ENCODE data around the gene ARHGEF16. TPM values are rescaled to one million over a fixed set of nuclear protein-coding genes. Genes with fewer than 3 reads are reported as not detected.
A peak's percentile ranks its signal among the peaks of the same experiment; 100 is the strongest.

The ARHGEF16 gene
- total and polyA plus RNA-seq, 10 donors = 0.23 to 1.6 (median 0.84) TPM

GRCh38 chr1:3488432-3488831 is 34.0 kb downstream of the ARHGEF16 start:
- Histone ChIP-seq H3K4me1 (peaks cover 0 to 18% (median 12%) of the 10 kb centered on the region in 6 donors), H3K4me3 (no peak overlapping the region), H3K9me3 (peaks cover 0 to 18% (median 12%) of the 10 kb centered on the region in 8 donors), H3K27me3 (replicated peaks in 1 of 7) (peaks cover 0 to 15% (median 0%) of the 10 kb centered on the region in 7 donors), H3K36me3 (peaks cover 0 to 18% (median 0%) of the 10 kb centered on the region in 6 donors), H3K27ac (no peak overlapping the region)
- no peak for DNase-seq
- 90 to 95% (median 93%) methylated on average over 4 of the region's 4 CpGs for WGBS, 5 donors
- intact Hi-C loops (cut with DNase I; ENCODE audit: low total_unique reads) = loop anchor here (5.0 kb wide), 1 partner anchor 36 kb away; the partner anchor contains the start of gene ARHGEF16
- TF ChIP-seq POLR2A (IDR thresholded peaks at IDR 0.05) = no peak
- TF ChIP-seq CTCF (IDR thresholded peaks at IDR 0.05 in 8 of 11, conservative IDR thresholded peaks at IDR 0.05 in 3 of 11) = no peak
- no peak for TF ChIP-seq POLR2AphosphoS5 (IDR thresholded peaks at IDR 0.05)

DNA sequence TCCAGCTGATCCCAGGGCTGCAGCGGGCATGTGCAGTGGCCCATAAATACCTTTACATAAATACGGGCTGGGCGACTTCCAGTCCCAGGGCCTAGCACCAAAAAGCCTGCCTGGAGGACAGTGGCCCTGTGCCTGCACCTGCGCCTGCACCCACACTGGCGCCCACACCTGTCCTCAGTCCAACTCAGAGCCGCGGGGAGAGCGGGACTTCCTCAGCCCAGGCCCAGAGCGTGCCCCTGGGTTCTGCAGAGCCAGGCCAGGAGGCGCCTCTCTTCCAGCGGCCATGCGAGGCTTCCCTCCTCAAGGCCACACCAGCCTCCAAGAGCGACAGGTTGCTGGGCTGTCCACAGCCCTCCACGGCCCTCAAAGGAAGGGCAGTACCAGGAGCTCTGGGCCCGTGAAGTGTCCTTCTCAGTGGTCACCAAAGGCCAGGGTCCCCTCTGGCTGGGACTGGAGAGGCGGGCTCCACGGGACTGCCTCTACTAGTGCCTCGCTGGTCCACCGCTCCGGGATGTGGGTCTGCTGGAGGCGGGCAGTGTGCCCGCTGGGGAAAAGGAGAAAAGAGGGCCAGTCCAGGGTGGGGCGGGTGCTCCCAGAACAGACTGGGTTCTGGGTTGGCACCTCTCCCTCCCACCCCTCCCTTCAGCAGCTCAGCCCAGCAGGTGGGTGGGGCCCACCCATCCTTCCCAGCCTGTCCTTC is 35.7 kb downstream of the ARHGEF16 start:
- WGBS, 5 donors = 90 to 95% (median 94%) methylated on average over 13 to 23 of the region's 23 CpGs
- Histone ChIP-seq H3K27me3 (replicated peaks in 1 of 7) (no peaks in the 10 kb centered on the region), H3K27ac (no peak overlapping the region), H3K4me1 (peaks cover 0 to 13% (median 12%) of the 10 kb centered on the region in 6 donors), H3K9me3 (peaks cover 0 to 18% (median 12%) of the 10 kb centered on the region in 8 donors), H3K36me3 (peaks cover 0 to 28% (median 0%) of the 10 kb centered on the region in 6 donors), H3K4me3 (no peak overlapping the region)
- TF ChIP-seq POLR2A (IDR thresholded peaks at IDR 0.05) (no peak), POLR2AphosphoS5 (IDR thresholded peaks at IDR 0.05) (peak in 1 of 3 donors; percentile 22), CTCF (IDR thresholded peaks at IDR 0.05 in 8 of 11, conservative IDR thresholded peaks at IDR 0.05 in 3 of 11) (peak in 1 of 11 experiments; percentile 14)
- intact Hi-C loops (cut with DNase I; ENCODE audit: low total_unique reads) = loop anchor here (2.0 kb wide), 1 partner anchor 129 kb away; no protein-coding TSS in a partner anchor
- DNase-seq = no peak

GRCh38 chr1:3491291-3492246 is 37.1 kb downstream of the ARHGEF16 start:
- Histone ChIP-seq H3K9me3 (peaks cover 0 to 18% (median 12%) of the 10 kb centered on the region in 8 donors), H3K4me1 (peaks cover 0 to 13% (median 12%) of the 10 kb centered on the region in 6 donors), H3K4me3 (peak overlapping the region in 3 of 8 donors; percentile 14 to 58 (median 19)), H3K27ac (no peak overlapping the region), H3K36me3 (peaks cover 0 to 32% (median 0%) of the 10 kb centered on the region in 6 donors), H3K27me3 (replicated peaks in 1 of 7) (no peaks in the 10 kb centered on the region)
- peak; percentile 95 for DNase-seq
- intact Hi-C loops (cut with DNase I; ENCODE audit: low total_unique reads) = loop anchor here (2.0 kb wide), 1 partner anchor 127 kb away; no protein-coding TSS in a partner anchor
- TF ChIP-seq CTCF (IDR thresholded peaks at IDR 0.05 in 8 of 11, conservative IDR thresholded peaks at IDR 0.05 in 3 of 11) (peak; percentile 95 to 100 (median 100)), POLR2AphosphoS5 (IDR thresholded peaks at IDR 0.05) (peak in 1 of 3 donors; percentile 58), POLR2A (IDR thresholded peaks at IDR 0.05) (no peak)
- WGBS, 5 donors = 36 to 55% (median 40%) methylated on average over 22 to 41 of the region's 41 CpGs

All from spleen (tissue), 11 donors.